H9 (cell line): ENCODE data around the gene MTRR. TPM values are rescaled to one million over a fixed set of nuclear protein-coding genes. Genes with fewer than 3 reads are reported as not detected.
A peak's percentile ranks its signal among the peaks of the same experiment; 100 is the strongest.

Experiments used
- DNase-seq: peaks from one replicate; pipeline ENCODE4 v3.0.0-alpha.2; 2017
- H2AFZ ChIP-seq: one replicate; pipeline ENCODE4 v1.6.1; 2013; ENCODE audit warnings: mild to moderate bottlenecking, low read length, control low read depth, moderate library complexity
- H2AK5ac ChIP-seq: 2 replicates; pipeline ENCODE4 v1.6.1; 2013; ENCODE audit warnings: low read length, control low read depth, mixed read lengths; ENCODE audit not compliant: insufficient read length
- H2BK120ac ChIP-seq: one replicate; pipeline ENCODE4 v1.6.1; 2013; ENCODE audit warnings: low read depth, mild to moderate bottlenecking, low read length, control low read depth, inconsistent platforms; ENCODE audit not compliant: poor library complexity, severe bottlenecking
- H2BK12ac ChIP-seq: 2 replicates; pipeline ENCODE4 v1.6.1; 2013; ENCODE audit warnings: low read length, control low read depth, mixed read lengths, low read depth; ENCODE audit not compliant: insufficient read length
- H2BK15ac ChIP-seq: 2 replicates; pipeline ENCODE4 v1.6.1; 2013; ENCODE audit warnings: low read depth, low read length, control low read depth
- H2BK20ac ChIP-seq: one replicate; pipeline ENCODE4 v1.6.1; 2013; ENCODE audit warnings: low read depth, mild to moderate bottlenecking, low read length, control low read depth, inconsistent platforms; ENCODE audit not compliant: poor library complexity, severe bottlenecking
- H2BK5ac ChIP-seq: 2 replicates; pipeline ENCODE4 v1.6.1; 2013; ENCODE audit warnings: low read length, control low read depth, mixed read lengths; ENCODE audit not compliant: insufficient read length
- H3K14ac ChIP-seq: 2 replicates; pipeline ENCODE4 v1.6.1; 2013; ENCODE audit warnings: low read length, control low read depth; ENCODE audit not compliant: insufficient read depth
- H3K18ac ChIP-seq: 2 replicates; pipeline ENCODE4 v1.6.1; 2013; ENCODE audit warnings: low read depth, mild to moderate bottlenecking, mixed read lengths, low read length, control low read depth; ENCODE audit not compliant: insufficient read length
- H3K23ac ChIP-seq: 2 replicates; pipeline ENCODE4 v1.6.1; 2013; ENCODE audit warnings: low read length, control low read depth, mixed read lengths, low read depth; ENCODE audit not compliant: insufficient read length
- H3K23me2 ChIP-seq: 2 replicates; pipeline ENCODE4 v1.6.1; 2013; ENCODE audit warnings: low read depth, mild to moderate bottlenecking, mixed read lengths, low read length, control low read depth; ENCODE audit not compliant: insufficient read length, poor library complexity, severe bottlenecking
- H3K27ac ChIP-seq: 2 replicates; pipeline ENCODE4 v1.5.1; 2013; ENCODE audit warnings: low read length, control low read depth, mixed read lengths, low read depth; ENCODE audit not compliant: insufficient read length
- H3K27me3 ChIP-seq: 2 replicates; pipeline ENCODE4 v1.6.1; 2013; ENCODE audit warnings: low read length, control low read depth, inconsistent platforms; ENCODE audit not compliant: insufficient read depth
- H3K4ac ChIP-seq: 2 replicates; pipeline ENCODE4 v1.6.1; 2013; ENCODE audit warnings: low read depth, mild to moderate bottlenecking, control low read depth, inconsistent platforms, low read length, moderate library complexity
- H3K4me1 ChIP-seq: 2 replicates; pipeline ENCODE4 v1.6.1; 2013; ENCODE audit warnings: low read length, control low read depth, inconsistent platforms; ENCODE audit not compliant: insufficient read depth
- H3K4me2 ChIP-seq: 2 replicates; pipeline ENCODE4 v1.6.1; 2013; ENCODE audit warnings: low read length, control low read depth, mixed read lengths; ENCODE audit not compliant: insufficient read length, insufficient read depth
- H3K56ac ChIP-seq: 2 replicates; pipeline ENCODE4 v1.6.1; 2013; ENCODE audit warnings: low read depth, mild to moderate bottlenecking, mixed read lengths, low read length, control low read depth; ENCODE audit not compliant: insufficient read length
- H3K79me1 ChIP-seq: 2 replicates; pipeline ENCODE4 v1.6.1; 2013; ENCODE audit warnings: low read depth, mild to moderate bottlenecking, moderate library complexity, low read length, control low read depth, inconsistent platforms; ENCODE audit not compliant: insufficient read depth, poor library complexity, severe bottlenecking
- H3K79me2 ChIP-seq: 2 replicates; pipeline ENCODE4 v1.6.1; 2013; ENCODE audit warnings: low read length, control low read depth, inconsistent platforms; ENCODE audit not compliant: insufficient read depth
- H3K9ac ChIP-seq: 2 replicates; pipeline ENCODE4 v1.6.1; 2013; ENCODE audit warnings: low read length, control low read depth, mixed read lengths; ENCODE audit not compliant: insufficient read length; ENCODE audit errors: extremely low read depth
- H3K9me3 ChIP-seq: one replicate; pipeline ENCODE4 v1.6.1; 2013; ENCODE audit warnings: low read depth, low read length, inconsistent platforms; ENCODE audit not compliant: control insufficient read depth
- H3T11ph ChIP-seq: one replicate; pipeline ENCODE4 v1.6.1; 2013; ENCODE audit warnings: mild to moderate bottlenecking, low read length, control low read depth, inconsistent platforms
- H4K20me1 ChIP-seq: one replicate; pipeline ENCODE4 v1.6.1; 2013; ENCODE audit not compliant: control insufficient read depth, insufficient read length, insufficient read depth
- H4K5ac ChIP-seq: 2 replicates; pipeline ENCODE4 v1.6.1; 2013; ENCODE audit warnings: low read depth, mild to moderate bottlenecking, mixed read lengths, low read length, control low read depth; ENCODE audit not compliant: insufficient read length
- H4K8ac ChIP-seq: replicated peaks from 2 replicates; pipeline ENCODE4 v1.6.1; 2013; ENCODE audit warnings: low read length, control low read depth, mixed read lengths, low read depth; ENCODE audit not compliant: insufficient read length
- H4K91ac ChIP-seq: 2 replicates; pipeline ENCODE4 v1.6.1; 2013; ENCODE audit warnings: low read depth, mild to moderate bottlenecking, moderate library complexity, mixed read lengths, low read length, control low read depth; ENCODE audit not compliant: insufficient read length
- H3K27ac Mint-ChIP-seq, 3 experiments: 2 replicates in 2 of 3; 3 replicates in 1 of 3; pipeline ENCODE4 v1.8.0; 2020 to 2021; ENCODE audit warnings: mixed read lengths in 3 of 3, mild to moderate bottlenecking in 1 of 3, moderate library complexity in 1 of 3
- H3K27me3 Mint-ChIP-seq: 2 replicates; pipeline ENCODE4 v1.8.0; 2021; ENCODE audit warnings: low read depth, mild to moderate bottlenecking, moderate library complexity, mixed read lengths
- H3K36me3 Mint-ChIP-seq, 3 experiments: 2 replicates in 2 of 3; 3 replicates in 1 of 3; pipeline ENCODE4 v1.8.0; 2020 to 2021; ENCODE audit warnings: low read depth in 3 of 3, mixed read lengths in 3 of 3; ENCODE audit not compliant: insufficient read depth in 1 of 3
- H3K4me1 Mint-ChIP-seq, 2 experiments: 2 replicates each; pipeline ENCODE4 v1.8.0; 2020; ENCODE audit warnings: mixed read lengths in 2 of 2
- H3K4me3 Mint-ChIP-seq, 2 experiments: 2 replicates in 1 of 2; 3 replicates in 1 of 2; pipeline ENCODE4 v1.8.0; 2020 to 2021; ENCODE audit warnings: mild to moderate bottlenecking in 2 of 2, mixed read lengths in 2 of 2, moderate library complexity in 1 of 2
- H3K9me3 Mint-ChIP-seq, 2 experiments: 2 replicates in 1 of 2; 3 replicates in 1 of 2; pipeline ENCODE4 v1.8.0; 2020; ENCODE audit warnings: mild to moderate bottlenecking in 2 of 2, mixed read lengths in 2 of 2, moderate library complexity in 1 of 2
- WGBS: extraction: QIAGEN DNeasy Blood & Tissue Kit; methylation state at CpG from one replicate; pipeline ENCODE4 v1.1.7; 2013; ENCODE audit warnings: missing lambda C conversion rate, low lambda C conversion rate, mixed read lengths; ENCODE audit not compliant: insufficient read length; ENCODE audit errors: extremely low coverage; 5-methylcytosine and 5-hydroxymethylcytosine counted together
- total RNA-seq: library from RNA; stranded (reverse); gene quantifications from 2 replicates; pipeline ENCODE4 v1.2.1, GENCODE V29; 2021
- TF ChIP-seq, protein P1 (sequence below): fragments of 200-600 bp; sonication (generic); conservative IDR thresholded peaks from 3 replicates; pipeline ENCODE4 v1.8.0; 2021; ENCODE audit warnings: antibody characterized with exemption, mild to moderate bottlenecking

The MTRR gene
- total RNA-seq, 1 experiment from 2014 or later, result 66.0 TPM

DNA sequence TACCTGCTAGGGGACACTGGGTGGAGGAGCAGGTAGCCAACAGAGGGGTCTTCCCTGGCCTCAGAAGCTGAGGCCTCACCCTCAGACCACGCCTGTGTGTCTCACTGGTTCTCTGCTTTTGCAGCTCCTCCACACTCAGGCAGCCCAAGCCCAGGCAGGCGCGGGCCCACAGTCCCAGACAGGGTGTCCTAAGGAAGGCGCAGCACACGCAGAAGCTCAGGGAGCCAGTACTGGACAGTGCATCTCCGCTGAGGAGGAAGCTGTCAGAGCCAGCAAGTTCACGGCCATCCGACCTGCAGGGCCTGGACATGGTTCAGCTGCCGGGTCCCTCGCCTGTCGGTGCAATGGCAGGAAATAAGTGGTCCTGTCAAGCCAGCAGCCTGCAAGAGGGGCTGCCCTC lies 43.3 kb upstream of the MTRR start:
- DNase-seq, result no peak
- H3K23ac ChIP-seq, result no peak overlapping the region
- no peak overlapping the region for H4K5ac ChIP-seq
- H3K27me3 ChIP-seq, result no peaks in the 10 kb centered on the region
- no peak overlapping the region for H2BK5ac ChIP-seq
- no peaks in the 10 kb centered on the region for H4K20me1 ChIP-seq
- H3K27ac ChIP-seq, result no peak overlapping the region
- no peak overlapping the region for H3K56ac ChIP-seq
- no peak overlapping the region for H2AFZ ChIP-seq
- no peaks in the 10 kb centered on the region for H3K4me1 ChIP-seq
- no peaks in the 10 kb centered on the region for H3K27me3 Mint-ChIP-seq
- no peaks in the 10 kb centered on the region; a peak in 1 of 4 replicates for H3K4me1 Mint-ChIP-seq
- no peak overlapping the region for H3K9ac ChIP-seq
- H3K4ac ChIP-seq, result no peak overlapping the region
- H3K79me1 ChIP-seq, result no peaks in the 10 kb centered on the region
- no peak overlapping the region for H3K27ac Mint-ChIP-seq
- H3K9me3 Mint-ChIP-seq, result no peaks in the 10 kb centered on the region
- no peaks in the 10 kb centered on the region for H3K9me3 ChIP-seq
- H4K8ac ChIP-seq, result no peak overlapping the region
- H2BK20ac ChIP-seq, result no peak overlapping the region
- H3K36me3 Mint-ChIP-seq, result peaks cover 9 to 25% (median 12%) of the 10 kb centered on the region in 3 experiments; a peak in 5 of 7 replicates
- WGBS, result no CpG with 5 or more reads among the region's 11 CpGs
- no peaks in the 10 kb centered on the region for H3K79me2 ChIP-seq
- peak overlapping the region; percentile 0 for H3K18ac ChIP-seq
- H3K14ac ChIP-seq, result no peak overlapping the region
- H3K4me2 ChIP-seq, result no peak overlapping the region
- no peak overlapping the region for H3K4me3 Mint-ChIP-seq
- TF ChIP-seq, protein P1, sequence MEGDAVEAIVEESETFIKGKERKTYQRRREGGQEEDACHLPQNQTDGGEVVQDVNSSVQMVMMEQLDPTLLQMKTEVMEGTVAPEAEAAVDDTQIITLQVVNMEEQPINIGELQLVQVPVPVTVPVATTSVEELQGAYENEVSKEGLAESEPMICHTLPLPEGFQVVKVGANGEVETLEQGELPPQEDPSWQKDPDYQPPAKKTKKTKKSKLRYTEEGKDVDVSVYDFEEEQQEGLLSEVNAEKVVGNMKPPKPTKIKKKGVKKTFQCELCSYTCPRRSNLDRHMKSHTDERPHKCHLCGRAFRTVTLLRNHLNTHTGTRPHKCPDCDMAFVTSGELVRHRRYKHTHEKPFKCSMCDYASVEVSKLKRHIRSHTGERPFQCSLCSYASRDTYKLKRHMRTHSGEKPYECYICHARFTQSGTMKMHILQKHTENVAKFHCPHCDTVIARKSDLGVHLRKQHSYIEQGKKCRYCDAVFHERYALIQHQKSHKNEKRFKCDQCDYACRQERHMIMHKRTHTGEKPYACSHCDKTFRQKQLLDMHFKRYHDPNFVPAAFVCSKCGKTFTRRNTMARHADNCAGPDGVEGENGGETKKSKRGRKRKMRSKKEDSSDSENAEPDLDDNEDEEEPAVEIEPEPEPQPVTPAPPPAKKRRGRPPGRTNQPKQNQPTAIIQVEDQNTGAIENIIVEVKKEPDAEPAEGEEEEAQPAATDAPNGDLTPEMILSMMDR, result no peak
- H2AK5ac ChIP-seq, result no peak overlapping the region
- peaks cover 4% of the 10 kb centered on the region for H3K23me2 ChIP-seq
- H2BK120ac ChIP-seq, result no peak overlapping the region
- no peak overlapping the region for H2BK15ac ChIP-seq
- no peak overlapping the region for H4K91ac ChIP-seq
- H2BK12ac ChIP-seq, result no peak overlapping the region
- no peak overlapping the region for H3T11ph ChIP-seq
